Fibroblast of upper back skin (primary cell): ENCODE data around the gene VPS26C.

Experiments
- DNase-seq: peaks from one replicate; pipeline ENCODE4 v3.0.0-alpha.2; 2013

Gene VPS26C

DNA sequence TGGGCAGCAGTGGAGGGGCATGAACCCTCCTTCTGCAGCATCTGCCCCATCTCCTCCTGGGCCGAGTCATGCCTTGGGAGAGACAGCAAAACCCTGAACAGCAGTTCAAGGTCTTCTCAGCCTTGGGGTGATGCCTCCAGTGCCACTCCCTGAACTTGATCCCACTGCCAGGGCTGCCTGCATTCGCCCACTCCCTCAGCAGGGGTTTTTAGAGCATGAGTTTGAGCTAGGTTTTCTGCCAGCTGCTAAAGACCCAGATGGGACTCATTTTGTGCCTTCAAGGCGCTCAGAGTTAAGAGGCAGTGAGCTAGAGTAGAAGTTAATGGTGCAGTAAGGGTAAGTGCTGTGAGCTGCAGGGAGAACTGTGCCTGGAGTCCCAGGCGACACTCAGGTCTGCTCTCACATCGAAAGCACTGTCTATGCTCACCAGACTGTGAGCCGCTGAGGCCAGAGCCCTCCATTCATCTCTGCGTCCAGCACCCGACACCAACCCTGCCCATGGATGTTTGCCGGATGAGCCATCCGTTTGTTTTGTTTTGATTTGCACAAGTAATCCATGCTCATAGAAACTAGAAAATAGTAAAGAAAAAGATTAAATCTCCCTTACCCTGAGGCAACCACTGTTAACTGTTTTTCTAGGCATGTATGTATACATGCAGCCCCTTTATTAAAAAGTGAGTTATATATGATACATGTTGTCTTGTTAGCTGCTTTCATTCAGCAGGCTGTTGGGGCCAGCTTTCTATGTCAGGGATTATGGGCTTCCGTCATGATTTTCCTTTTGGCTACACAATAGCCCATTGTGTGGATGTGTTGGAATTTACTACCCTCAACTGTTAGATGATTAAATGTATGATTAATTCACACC, 67.8 kb downstream of the VPS26C start:
- no peak for DNase-seq

DNA sequence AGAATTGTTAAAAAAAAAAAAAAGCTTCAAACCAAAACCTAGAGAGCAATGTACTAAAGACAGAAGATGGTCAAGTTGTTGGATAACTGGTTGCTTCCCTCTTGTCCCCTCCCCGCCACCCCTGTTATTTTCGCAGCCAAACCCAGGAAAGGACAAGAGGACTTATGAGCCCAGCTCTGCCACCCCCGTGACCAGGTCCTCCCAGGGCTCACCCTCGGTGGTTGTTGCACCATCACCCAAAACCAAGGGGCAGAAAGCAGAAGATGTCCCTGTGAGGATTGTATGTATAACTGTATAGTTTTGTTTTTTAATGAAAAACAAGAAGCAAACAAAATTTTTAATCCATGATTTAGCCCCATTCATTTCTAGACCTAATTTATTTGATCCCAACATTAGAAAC, 69.4 kb downstream of the VPS26C start:
- no peak for DNase-seq

GRCh38 chr21:37196847-37197246, 70.3 kb downstream of the VPS26C start:
- no peak for DNase-seq

DNA sequence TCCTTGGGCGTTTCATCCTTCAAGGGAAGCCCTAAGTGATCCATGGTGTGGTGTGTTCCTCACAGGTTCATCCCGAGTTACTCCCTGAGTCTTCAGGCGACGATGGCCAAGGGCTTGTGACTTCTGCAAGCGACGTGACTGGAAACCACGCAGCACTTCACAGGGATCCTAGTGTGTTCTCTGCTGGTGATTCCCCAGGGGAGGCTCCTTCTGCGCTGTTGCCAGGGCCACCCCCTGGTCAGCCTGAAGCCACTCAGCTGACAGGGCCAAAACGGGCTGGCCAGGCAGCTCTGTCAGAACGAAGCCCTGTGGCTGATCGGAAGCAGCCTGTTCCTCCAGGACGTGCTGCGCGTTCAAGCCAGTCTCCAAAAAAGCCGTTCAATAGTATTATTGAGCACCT, 71.5 kb downstream of the VPS26C start:
- no peak for DNase-seq

DNA sequence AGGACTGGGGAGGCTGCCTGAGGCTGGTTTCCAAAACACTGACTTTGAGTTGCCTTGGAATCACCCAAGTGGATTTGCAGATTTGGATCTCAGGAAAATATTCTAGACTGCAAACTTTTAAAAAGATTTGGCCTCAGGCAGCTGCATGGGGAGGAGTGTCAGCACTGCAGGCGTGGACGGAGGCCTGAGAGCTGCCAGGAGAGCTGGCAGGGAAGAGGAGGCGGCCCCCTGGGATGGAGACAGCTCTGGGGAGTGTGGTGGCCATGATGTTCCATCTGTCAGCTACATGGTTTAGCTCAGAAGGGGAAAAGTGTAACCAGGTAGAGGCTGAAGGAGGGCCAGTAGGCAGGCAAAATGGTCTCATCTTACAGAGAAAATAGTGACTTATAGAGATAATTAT, 72.1 kb downstream of the VPS26C start:
- DNase-seq, result no peak

DNA sequence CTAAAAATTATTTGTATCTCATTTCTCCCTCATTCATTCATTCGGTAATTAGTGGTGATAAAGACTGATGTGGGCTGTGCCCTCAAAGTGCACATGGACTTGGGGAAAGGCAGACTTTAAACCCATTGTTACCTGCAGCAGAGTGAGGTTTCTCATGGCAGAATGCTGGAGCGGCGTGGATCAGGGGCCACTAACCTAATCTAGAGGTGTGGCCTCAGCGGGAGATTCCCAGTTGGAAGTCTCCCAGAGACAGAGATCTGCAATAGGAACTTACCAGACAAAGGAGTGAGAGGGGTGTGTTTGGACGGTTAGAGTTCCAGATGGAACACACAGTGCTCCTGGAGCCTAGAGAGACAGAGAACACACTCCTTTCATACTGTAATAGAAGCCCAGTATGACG, 73.5 kb downstream of the VPS26C start:
- no peak for DNase-seq

- DNase-seq, result no peak
Measured at GRCh38 chr21:37193006-37193405, 74.1 kb downstream of the VPS26C start.

DNA sequence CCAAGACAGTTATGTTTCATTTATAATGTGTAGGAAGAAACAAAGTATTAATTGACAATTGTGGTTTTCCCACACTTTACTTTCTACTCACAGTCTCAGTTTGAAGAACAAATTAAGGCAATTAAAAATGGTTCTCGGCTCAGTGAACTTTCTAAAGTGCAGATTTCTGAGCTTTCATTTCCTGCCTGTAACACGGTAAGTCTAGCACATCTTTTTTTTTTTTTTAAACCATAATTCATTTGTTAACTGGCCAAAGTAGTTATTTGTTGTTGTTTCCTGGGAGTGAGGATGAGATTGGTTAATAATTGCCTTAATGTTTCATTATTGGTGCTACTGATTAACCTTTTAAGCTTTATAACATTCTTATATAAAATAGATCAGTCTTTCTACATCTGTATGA, 75.1 kb downstream of the VPS26C start:
- no peak for DNase-seq

DNA sequence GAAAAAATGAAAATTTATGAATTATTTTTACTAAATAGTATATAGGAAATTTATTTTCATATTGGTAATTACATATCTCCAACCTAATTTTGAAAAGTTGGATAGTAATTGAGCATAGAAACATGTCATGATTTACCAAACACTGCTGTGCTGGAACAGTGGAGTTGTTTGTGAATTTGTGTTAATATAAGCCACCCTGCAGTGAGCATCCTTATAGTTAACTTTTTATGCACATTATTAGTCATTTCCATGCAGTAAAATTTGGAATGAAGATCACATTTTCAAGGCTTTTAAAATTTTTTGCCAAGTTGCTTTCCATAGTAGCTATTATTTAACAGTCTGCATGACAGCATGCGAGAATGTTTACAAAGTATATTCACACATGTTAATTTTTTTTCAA, 78.3 kb downstream of the VPS26C start:
- DNase-seq, result no peak

DNA sequence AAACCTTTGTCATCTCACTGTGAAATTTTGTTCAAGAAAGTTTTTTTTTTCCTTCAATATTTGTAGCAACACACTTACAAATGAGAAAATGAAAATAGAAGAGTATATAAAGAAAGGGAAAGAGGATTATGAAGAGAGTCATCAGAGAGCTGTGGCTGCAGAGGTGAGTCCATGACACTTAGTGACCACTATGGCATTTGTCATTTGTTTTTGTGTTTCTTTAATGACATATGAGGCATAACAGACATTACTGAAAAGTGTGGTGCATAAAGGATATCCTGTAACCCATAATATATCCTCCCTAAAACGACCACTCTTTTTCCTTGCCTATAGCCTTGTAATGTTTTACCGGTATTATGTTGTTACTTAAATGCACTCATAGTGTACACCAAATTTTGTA, 80.2 kb downstream of the VPS26C start:
- no peak for DNase-seq

DNA sequence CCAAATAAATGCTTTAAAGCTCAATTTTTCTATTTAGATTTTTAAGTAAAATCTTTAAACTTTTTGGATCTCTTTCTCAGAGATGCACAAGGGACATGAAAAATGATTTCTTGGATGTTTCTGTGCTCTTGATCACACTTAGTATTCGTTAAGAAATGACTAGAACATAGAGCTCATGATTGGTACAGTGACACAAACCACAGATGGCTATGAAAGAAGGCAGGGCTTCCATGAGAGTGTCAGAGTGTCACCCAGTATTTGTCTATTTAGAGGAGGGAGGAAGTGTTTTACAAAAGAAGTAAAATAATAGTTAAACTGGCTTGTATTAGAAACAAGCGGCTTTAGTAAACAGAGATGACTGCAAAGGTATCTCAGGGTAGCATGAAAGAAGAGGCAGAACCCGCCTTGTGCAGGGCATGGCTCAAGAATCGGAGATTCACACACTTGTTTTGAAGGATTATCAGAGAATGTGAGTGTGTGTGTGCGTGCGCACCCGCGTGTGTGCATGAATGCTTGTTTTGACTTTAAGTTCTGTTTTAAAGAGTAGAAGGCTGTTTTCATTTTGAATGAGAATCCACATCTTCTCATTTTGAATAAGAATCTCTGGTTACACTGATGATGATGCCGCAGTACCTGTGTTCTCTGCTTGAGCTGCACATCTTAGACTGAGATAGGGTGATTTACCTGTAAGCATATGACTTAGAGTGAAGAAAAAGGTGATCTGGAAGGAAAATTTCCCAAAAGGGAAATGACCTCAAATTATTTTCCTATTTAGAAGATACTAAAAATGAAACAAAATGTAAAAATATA, 82.1 kb downstream of the VPS26C start:
- no peak for DNase-seq

GRCh38 chr21:37183749-37184148, 83.4 kb downstream of the VPS26C start:
- DNase-seq, result no peak

DNA sequence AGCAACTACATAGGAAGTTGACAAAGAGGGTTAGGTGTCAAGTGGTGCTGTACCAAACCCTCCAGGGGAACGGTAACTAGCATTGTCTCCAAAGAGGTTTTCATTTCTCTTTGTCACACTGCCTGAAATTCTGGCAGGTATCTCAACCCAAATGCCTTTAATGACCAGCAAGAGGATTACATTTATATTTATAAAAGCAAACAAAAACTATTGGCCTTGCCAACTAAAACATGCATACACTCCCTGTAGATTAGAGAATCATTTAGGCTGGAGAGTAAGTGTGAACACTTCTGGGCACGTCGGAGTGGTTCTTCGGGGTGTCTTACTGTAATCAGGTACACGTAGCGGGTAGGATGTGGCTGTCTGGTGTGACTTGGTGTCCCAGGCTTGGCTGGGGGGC, 84.9 kb downstream of the VPS26C start:
- no peak for DNase-seq

DNA sequence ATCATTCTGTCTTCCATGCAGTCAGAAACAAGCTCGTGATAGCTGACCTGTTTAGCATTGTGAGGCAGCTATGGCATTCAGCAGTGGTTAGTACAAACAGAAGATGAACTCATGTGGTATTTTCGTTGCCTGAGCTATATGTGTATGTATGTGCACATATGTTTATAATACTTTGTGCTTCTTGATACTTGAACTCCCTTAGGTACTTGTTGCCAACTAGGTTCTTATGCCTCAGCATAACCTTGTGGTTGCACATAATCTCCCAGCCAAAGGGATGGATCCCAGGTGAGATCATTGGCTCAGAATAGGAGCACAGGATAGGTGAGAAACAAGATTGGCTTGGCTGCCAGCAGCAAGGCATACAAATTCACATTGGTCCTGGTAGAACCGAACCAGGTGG, 86.1 kb downstream of the VPS26C start:
- no peak for DNase-seq

DNA sequence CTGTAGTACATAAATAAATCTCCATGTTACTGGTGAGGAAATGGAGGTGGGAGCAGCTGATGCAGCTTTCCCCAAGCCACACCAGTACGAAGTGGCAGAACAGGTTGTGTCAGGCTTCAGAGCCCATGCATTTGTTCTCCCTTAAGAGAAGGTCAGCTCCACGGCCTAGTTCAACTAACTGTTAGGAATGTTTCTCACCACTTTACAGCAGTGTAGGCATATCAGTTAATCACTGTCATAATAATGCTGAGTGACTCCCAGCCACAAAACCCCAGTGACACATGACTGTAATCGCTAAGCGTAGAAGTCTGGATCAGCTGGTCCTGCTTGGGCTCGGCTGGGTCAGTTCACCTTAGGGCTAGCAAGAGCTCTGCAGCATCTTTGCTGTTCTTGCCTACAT, 90.4 kb downstream of the VPS26C start:
- no peak for DNase-seq
